NCI-H2107 treated with DMSO at 0.1 percent for 48 hours (cell line): Measurements from ENCODE around the gene IGSF3.

Experiments used
- DNase-seq: peaks from one replicate; lab custom pipeline; 2025; ENCODE audit not compliant: unreplicated experiment; lab: John Stamatoyannopoulos, UW

Gene IGSF3

DNA sequence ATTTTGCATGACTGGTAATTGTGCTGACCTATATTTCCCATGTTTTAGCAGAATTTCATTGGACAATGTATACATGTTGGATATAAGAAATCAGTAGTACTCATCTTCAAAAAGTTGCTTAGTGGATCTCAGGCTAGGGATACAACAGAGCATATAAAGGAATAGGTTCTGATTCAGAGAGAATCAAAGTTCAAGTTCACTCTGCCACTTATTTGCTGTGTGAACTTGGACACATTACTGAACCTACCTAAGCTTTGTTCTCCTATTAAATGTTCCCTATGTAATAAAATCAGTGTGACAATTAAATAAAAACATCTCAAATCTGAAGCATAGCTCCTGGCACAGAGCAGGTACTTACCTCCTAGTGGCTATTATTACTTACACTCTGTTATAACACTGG, 106.0 kb downstream of the IGSF3 start:
- DNase-seq = no peak

DNA sequence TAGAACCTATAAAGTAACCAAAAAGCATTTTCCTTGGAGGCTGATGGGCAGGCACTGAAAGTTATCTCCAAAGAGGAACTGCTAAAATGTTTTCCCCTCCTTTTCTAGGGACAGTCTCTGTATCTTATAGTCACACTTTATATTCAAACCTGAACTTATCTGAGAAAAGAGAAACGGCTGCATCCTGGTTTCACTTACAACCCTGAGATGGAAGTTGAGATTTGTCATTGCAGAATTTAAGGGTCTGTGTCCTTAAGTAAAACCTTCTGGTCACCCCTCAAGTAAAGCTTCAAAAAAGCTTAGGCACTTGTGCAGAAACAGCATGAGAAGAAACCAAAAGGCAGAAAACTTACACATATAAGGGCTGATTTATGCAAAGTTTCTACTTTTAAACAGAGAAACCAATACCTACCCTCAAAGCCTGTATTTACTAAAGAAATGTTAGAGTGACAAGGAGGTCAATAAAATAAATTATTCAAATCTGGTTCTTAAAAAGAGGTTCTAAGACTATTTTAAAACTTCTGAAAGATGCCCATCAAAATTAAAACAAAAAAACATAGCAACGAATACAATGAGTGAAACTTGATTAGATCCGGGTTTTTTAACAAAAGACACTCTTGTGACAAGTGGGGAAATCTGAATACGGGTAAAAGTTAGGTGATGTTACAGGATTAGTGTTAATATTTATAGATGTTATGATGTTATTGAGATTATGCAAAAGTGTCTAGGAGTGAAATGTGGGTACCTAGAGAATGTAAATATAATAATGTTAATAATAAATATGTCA, 106.6 kb downstream of the IGSF3 start:
- no peak for DNase-seq

DNA sequence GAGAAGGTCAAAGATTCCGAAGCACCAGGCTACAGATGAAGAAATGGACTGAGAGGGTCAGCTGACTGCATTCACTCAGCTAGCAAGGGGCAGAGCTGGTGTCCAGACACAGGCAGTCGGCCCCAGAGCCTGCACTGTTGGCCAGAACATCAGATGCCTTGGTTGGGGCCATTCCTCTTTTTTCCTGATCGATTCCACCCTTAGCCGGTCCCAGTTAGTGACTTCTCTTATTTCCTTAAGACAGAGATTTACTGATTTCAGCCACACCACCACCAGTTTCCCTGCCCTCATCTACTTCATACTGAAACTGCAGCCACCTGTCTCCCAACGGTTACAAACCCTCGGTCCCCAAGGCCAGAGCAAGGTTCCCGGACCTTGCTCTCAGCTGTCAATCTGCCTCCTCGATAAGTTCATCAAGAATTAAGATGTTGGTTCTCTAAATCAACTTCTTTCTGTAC, 108.2 kb downstream of the IGSF3 start:
- no peak for DNase-seq

DNA sequence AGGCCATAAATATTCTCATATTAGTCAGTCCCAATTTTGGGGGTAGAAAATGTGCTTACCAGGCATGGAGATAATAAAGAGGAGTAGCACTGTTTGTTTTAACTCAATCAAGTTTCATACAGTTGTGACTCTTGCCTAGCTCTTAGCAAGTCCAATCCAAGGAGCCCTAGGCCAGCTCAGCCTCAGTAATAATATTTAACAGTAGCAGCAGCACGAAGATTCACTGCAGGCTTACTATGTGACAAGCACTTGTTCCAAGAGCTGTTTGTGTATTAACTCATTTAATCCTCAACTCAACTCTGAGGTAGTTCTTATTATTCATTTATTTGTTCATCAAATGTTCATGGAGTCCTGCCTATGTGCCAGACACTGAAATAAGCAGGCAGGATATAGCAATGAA, 109.0 kb downstream of the IGSF3 start:
- DNase-seq = no peak

DNA sequence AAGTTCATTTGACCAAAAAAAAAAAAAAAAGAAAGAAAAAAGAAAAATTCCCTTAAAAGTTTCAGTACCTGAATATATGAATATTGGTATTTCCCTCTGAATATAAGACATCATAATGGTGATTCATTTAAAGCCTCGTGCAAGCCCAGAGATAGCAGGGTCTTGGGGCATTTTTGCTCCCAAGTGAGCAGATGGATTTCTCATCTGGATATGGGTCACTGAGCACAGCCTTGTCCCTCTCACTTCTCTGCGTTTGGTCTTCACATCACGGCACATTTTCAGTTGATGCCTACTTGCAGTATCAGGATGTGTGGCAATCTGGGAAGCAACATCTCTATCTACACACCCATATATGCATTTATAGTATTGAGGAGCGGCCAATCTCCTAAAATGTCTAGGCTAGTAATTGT, 109.4 kb downstream of the IGSF3 start:
- no peak for DNase-seq

DNA sequence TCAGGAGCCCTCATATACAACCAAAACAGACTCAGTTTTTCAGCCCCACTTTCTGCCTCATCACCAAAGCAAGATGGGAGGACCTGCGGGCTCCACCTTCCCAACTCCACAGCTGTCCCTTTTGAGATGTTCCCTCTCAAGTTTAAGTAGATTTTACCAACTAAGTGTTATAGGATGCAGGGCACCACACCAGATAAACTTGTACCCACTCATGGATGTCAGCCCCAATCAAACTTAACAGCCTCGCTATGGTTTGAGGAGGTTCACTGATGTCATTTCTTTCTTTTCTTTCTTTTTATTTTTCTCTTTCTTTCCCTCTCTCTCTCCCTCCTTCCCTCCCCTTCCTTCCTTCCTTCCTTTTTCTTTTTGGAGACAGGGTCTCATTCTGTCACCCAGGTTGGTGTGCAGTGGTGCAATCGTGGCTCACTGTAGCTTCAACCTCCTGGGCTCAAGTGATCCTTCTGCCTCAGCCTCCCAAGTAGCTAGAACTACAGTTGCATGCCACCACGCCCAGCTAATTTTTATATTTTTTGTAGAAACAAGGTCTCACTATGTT, 110.1 kb downstream of the IGSF3 start:
- DNase-seq = no peak

DNA sequence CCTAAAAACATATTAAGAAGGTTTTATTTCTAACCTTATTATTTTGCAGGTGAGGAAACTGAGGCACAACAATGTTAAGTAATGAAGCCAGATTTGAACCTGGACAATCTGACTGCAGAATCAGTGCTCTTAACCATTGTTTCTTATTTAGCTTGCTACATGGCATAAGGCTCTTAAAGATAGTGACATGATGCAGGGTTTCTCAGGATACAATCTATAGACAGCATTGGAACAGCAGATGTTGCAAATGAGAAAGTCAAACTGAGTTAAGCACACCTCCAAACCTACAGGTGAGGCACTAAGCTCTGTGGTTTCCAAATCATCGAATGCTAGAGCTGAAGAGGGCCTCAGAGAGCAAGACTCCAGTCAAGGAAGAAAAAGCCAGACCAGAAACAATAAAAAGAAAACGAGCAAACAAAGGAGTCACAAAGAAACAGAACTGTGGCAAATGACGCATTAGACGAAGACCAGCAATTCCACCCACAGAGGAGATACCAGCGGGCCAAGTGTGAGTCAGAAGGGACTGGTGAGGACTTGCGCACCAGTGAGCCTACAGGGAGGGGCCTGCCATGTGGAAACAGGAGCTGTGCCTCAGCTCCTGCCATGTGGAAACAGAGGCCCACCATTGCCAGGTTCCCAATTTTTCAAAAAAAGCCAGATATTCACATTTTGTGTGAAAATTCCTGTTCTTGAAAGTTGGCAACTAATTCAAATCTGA, 111.1 kb downstream of the IGSF3 start:
- no peak for DNase-seq

DNA sequence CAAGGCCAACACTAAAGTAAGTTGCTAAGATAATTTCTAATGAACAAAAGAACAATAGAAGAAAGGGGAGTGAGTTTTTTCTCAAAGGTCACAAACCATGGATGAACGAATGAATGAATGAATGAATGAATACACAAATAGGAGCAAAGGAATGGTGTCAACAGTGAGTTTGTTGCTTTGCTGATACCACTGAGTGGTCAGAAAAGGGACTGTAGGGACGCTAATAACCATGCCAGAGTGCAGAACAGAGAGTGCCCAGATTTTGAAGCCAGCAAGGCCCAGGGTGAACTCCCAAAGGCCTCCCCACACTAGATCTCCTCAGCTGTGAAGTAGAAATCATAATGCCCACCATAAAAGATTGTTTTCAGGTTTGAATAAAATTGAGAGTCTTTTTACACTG, 112.6 kb downstream of the IGSF3 start:
- DNase-seq = no peak

DNA sequence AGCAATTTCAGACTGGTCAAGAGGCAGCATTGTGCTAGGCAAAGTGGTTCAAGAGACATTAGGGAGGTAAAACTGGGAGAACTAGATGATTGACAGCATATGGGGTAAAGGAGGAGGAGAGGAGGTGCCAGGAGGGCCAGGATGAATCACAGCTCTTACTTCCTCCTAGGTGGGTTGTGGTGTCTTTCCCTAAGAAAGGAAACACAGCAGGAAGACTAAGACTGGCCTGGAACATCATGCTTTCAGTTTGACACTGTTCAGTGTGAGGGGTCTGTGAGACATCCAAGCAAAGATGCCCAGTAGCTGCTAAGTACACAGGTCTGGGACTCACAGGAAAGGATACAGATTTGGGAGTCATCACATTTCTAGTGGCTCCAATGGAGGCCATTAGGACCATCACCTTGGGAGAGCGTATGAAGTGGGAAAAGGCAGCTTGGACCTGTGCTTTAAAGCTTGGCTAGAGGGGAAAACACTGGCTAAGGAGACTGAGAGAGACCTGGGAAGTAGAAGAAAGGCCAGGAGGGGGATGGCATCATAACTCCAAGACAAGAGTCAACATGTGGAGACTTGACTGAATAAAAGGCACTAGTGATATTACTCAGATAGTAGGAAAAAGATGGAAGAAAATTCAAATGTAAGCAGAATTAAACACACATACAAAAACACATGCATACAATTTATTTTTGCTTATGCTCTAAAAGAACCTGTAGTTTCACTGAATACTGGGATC, 114.0 kb downstream of the IGSF3 start:
- no peak for DNase-seq

DNA sequence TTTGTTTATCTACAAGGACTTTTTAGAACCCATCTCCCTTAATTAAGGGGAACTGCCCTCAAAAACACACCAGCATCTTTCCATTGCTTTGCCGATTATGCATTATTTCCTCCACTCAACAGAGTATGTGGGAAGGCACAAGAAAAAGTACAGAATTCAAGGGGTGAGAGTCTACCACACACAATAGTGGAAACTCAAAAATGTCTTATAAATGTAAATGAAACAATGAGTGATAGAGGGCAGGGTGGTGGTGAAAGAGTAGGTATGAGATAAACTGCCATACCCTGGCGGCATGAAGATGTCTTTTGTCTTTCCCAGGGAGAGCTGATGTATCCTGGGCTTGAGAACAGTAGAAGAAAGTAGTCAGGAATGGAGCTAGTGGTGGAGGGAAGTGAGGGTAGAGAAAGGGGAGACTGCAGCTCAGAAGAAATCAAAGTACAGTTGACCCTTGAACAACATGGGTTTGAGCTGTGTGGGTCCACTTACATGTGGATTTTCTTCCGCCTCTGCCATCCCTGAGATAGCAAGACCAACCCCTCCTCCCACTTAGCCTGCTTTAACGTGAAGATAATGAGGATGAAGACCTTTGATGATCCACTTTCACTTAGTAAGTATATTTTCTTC, 121.1 kb downstream of the IGSF3 start:
- no peak for DNase-seq

DNA sequence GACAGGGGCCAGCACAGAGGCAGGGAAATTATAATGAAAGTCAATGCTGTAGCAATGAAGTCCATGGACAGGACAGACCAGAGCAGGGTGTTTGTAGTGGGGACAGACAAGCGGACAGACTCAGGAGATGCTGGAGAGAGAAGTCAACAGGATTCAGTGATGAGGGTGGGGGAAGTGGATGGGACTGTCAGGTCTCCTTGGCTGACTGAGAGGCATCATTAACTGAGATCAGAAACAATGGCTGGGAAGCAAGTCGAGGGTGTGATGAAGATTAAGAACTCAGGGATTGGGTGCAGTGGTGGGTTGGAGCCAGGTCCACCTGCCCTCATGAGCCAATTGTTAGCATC, 122.2 kb downstream of the IGSF3 start:
- no peak for DNase-seq

DNA sequence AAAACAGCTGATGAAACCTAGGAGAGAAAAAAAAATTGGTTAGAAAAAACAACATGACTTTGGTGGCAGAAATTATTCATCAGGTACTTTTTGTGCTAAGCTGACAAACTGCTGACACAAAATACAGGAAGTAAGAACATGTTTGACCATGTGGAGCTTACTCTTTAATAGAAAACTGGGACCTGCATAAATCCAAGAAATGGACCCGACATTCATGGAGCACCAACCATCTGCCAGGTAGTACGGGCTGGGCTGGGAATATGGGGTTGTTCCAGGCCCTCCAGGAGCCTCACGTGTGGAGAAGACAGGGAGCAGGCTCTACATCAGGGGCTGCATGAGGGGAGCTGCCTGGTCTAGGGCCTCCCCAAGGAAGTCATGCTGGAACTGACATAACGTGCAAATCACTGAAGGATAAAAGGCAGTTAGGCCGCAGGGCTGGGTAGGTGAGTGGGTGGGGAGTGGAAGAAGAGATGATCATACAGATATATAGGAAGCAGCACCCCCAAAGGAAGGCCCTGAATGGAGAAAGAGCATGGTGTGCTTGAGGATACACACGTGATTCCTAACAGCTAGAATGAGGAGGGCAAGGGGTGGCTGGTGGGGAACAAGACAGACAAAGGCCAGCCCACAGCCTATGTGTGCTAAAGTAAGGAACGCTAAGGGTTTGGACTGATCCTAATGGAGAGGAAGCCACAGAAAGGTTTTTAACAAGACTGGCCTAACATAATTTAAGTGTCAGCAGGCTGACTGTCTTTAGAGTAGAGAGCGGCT, 122.8 kb downstream of the IGSF3 start:
- DNase-seq = no peak

DNA sequence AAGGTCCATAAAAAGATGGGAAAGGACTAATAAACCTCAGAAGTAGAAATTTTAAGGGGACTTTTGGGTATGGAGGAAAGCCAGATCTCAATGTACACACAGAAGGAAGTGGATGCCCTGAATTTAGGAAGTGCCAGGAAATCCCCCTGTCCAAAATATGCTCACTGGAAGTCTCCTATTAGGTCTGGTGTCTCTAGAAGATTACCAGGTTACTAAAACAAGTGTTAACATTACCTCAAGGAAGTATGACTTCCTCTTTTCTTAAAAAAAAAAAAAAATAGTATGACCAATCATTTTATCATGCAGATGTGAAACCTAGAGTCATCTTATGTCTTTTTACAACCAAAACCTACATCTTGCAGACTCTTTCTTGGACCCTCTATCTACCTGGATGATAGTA, 127.4 kb downstream of the IGSF3 start:
- DNase-seq = no peak

DNA sequence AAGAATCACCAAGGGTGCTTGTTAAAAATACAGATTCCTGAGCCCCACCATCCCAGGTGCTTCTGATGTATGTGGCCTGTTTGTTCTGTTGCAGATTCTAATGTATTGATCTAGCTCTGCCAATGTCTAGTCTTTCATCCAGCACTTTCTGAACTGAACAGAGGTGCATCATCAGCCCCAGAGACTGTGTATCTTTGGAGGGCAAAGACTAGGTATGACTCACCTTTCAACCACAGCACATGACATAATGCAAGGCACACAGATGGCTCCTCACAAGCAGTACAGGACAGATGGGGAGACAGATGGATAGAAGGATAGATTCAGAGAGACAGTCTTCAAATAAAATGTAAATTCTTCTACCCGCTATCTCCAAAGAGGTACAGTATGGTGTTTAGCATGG, 129.0 kb downstream of the IGSF3 start:
- no peak for DNase-seq

DNA sequence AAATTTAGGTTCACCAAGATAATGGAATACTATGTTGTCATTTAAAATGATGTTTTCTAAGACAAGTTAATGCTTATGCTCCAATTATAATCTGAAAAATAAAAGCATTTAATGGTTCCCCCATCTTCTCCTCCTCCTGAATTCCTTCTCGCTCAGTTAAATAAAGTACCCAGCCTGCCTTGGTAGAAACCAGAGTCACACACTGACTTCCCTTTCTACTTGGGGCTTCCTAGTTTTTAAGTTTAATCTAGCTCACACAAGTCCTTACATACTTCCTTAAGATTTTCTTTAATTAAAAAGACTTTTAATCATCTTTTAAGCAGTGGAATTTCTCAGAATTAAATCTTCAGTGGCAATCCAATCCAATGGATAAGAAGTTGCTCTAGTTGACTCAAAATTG, 129.6 kb downstream of the IGSF3 start:
- DNase-seq = no peak

DNA sequence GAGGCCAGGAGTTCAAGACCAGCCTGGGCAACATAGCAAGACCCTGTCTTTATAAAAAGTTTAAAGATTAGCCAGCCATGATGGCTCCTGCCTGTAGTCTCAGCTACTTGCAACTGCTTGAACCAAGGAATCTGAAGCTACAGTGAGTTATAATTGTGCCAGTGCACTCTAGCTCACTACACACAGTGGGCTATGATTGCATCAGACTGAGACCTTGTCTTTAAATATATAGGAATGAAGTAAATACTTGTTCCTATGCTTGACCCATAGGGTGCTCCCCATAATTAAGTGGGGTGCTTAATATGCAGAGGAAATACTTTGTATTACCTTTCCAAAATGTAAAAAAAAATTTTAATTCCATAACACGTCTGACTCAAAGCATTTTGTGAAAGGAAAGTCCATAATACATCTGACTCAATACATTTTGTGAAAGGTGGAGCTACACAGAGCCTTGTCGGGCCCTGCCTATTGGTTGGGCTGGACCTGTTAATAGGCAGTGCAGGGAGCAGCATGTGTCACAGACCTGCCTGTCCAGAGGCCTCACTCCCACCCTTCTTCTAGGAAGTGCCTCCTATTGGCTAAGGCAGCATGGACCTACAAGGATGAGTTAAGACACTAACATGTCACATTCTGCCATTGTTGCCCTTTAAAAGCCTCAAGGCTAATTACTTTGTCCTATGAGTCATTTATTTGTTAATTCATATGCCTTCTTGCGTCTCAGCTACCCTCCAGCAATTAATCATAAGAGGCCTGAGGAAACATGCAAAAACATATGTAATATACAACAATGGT, 130.3 kb downstream of the IGSF3 start:
- DNase-seq = no peak

DNA sequence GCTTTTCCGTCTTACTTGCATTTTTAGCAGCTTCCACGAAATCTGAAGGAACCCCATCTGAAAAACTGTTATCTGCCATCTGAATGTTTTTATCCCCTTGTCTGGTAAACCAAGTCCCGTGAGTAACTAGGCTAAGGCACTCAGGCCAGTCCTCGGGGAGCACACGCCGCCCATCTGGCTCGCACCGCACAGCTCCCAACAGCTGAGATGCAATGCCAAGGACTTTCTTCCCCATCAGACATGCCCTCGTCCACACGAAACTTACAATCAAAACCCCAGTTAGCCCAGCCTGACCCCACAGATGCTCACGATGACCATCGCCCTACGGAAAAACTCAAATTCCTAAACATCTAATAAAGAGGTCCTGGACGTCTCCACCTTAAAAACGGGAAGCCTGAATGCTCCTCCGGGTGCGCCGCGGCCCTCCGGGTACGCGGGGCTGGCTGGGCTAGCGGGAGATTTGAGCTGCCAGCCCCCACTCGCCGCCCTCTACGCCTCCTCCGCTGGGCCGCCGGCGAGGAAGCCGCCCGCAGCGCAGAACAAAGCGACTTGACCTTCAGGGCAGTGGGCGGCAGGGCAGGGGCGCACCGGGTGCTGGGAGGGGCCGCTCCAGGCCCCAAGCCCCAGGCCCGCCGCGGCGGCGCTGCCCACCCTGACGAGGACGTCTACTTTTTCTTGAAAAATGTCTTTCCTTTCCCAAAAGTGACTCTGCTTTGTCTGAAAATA, 133.4 kb downstream of the IGSF3 start:
- no peak for DNase-seq

DNA sequence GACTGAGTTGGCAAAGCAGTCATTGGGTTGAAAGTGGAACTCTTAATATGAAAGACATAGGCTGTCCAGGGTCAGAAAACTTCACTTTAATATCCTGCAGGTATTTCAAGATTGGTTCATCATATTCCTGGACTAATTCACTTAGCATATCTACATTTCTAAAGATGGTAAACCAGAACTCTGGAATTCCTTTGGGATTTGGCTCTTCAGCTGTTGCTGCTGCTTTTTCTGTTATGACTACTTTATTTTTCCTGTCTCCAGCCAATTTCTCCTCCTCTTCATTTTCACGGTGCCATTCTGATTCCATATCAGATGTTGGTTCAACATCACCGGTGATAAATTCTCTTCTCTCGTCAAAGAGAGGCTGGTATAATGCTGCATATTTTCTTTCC, 134.1 kb downstream of the IGSF3 start:
- DNase-seq = no peak
